ENCODE data around the gene TAF1L.

DNA sequence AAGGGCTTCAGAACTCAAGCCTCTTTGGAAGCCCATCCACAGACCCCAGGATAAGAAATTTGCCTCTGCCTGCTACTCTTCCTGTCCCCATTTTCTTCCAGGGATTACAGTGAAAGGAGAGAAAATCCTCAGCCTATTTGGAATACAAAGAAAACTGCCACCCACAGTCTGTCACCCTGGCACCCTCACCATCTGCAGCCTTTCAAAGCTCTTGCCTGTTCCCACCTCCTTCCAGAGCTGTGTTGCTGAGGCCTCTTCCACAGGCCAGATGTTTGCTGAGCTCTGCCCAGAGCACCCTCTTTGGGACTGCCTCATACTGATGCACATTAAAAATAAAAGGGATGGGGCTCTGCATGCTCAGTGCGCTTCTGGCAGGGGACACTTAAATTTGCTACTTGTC is 35.9 kb upstream of the TAF1L start:
- TF ChIP-seq CTCF (IDR thresholded peaks at IDR 0.05), result no peak
- TF ChIP-seq POLR2A (IDR thresholded peaks at IDR 0.05), result no peak
